Adrenal gland (tissue), 12 donors: Measurements from ENCODE around the gene VPS13D. TPM values are rescaled to one million over a fixed set of nuclear protein-coding genes. Genes with fewer than 3 reads are reported as not detected.

Experiments used
- DNase-seq, 7 donors: peaks; one replicate each; pipeline ENCODE4 v3.0.0-alpha.2; 2019 to 2020
- H3K27ac ChIP-seq, 5 donors: fragments of 200-600 bp; sonication (generic) in 4 of 5; 1 replicate in 3 of 5; 2 replicates in 2 of 5; pipeline versions ENCODE4 v1.5.1 to v1.8.0; 2016 to 2020; ENCODE audit warnings: mild to moderate bottlenecking in 1 of 5
- H3K27me3 ChIP-seq: fragments of 200-600 bp; 2 replicates; pipeline ENCODE4 v1.8.0; 2021
- H3K36me3 ChIP-seq, 2 donors: fragments of 200-600 bp; replicated peaks in 1 of 2; 1 replicate in 1 of 2; 2 replicates in 1 of 2; pipeline versions ENCODE4 v1.5.1 to v1.8.0; 2018 to 2022
- H3K4me1 ChIP-seq, 2 donors: fragments of 200-600 bp; replicated peaks in 1 of 2; 1 replicate in 1 of 2; 2 replicates in 1 of 2; pipeline versions ENCODE4 v1.5.1 to v1.8.0; 2018 to 2021
- H3K4me3 ChIP-seq, 4 donors: fragments of 200-600 bp; sonication (generic) in 3 of 4; one replicate each; pipeline ENCODE4 v1.5.1; 2016 to 2018
- H3K9me3 ChIP-seq, 3 donors: fragments of 200-600 bp; sonication (generic) in 1 of 3; replicated peaks in 1 of 3; 1 replicate in 2 of 3; 2 replicates in 1 of 3; pipeline versions ENCODE4 v1.5.1 to v1.8.0; 2016 to 2021
- CTCF ChIP-seq, 6 experiments: fragments of 450-650 bp in 4 of 6; fragments of 200-600 bp in 2 of 6; sonication (generic) in 1 of 6; IDR thresholded peaks; 1 replicate in 5 of 6; 2 replicates in 1 of 6; pipeline versions ENCODE4 v1.5.1 to v1.8.0; 2016 to 2021; ENCODE audit warnings: antibody characterized with exemption in 6 of 6, mild to moderate bottlenecking in 2 of 6, moderate library complexity in 1 of 6
- POLR2A ChIP-seq, 2 donors: fragments of 450-650 bp; IDR thresholded peaks; one replicate each; pipeline ENCODE4 v1.6.1; 2017; ENCODE audit warnings: antibody characterized with exemption in 2 of 2, mild to moderate bottlenecking in 2 of 2, moderate library complexity in 1 of 2
- WGBS, 4 donors: extraction: QIAGEN DNeasy Blood & Tissue Kit in 2 of 4; methylation state at CpG; one replicate each; pipeline versions ENCODE4 v1.1.5 to v1.1.7; 2013 to 2017; 5-methylcytosine and 5-hydroxymethylcytosine counted together
- intact Hi-C, 2 donors: fragments of 100-400 bp; cut with DNase I; formaldehyde crosslinking; loops; one replicate each; pipeline versions ENCODE4 v1.14.1 to v1.15.0; 2022 to 2023
- polyA plus RNA-seq, 3 donors: library from polyadenylated mRNA; stranded (reverse); fragments of 200-250 nt in 2 of 3; fragments of 350-450 nt in 1 of 3; fragmentation: Illumina TruSeq in 1 of 3; extraction: RNeasy Lipid Tissue Mini Kit (QIAGEN cat#74804) in 1 of 3; gene quantifications; one replicate each; pipeline ENCODE4 v1.2.3, GENCODE V29; 2013 to 2014
- total RNA-seq, 9 donors: library from RNA; depleted of rRNA in 4 of 9; stranded (reverse); fragments of >200 nt in 4 of 9; fragments of 120-200 nt in 1 of 9; fragmentation: NEBNext Ultra II Directional in 1 of 9; extraction: Animal tissue kit (Norgen Biotek cat#: 25700) in 1 of 9; gene quantifications; one replicate each; pipeline versions ENCODE4 v1.1.0 to v1.2.4, GENCODE V29; 2013 to 2023
- donor health status: healthy with polysubstance abuse.
- donor health status: Bipolar disorder and iron deficiency.
- donor health status: DM: yes; HTN: yes; CAD: no.
- donor health status: DM: no; HTN: no; CAD: no.
- donor health status: DM: no; HTN: no; CAD: no.
- donor health status: DM: yes; HTN: yes; CAD: no.

The VPS13D gene
- total and polyA plus RNA-seq, 12 donors, result 17.0 to 62.3 (median 39.9) TPM

- intact Hi-C loops, result no loop called here
- TF ChIP-seq POLR2A (IDR thresholded peaks at IDR 0.05) (no peak), CTCF (IDR thresholded peaks at IDR 0.05) (no peak)
- peak in 2 of 7 donors; percentile 5 to 22 for DNase-seq
- no peaks in the 10 kb centered on the region for H3K4me1 ChIP-seq
- no peak overlapping the region for H3K27ac ChIP-seq
- H3K36me3 ChIP-seq, result peaks cover 0 to 58% of the 10 kb centered on the region in 2 donors
- no peaks in the 10 kb centered on the region for H3K9me3 ChIP-seq
- 90 to 100% (median 100%) methylated on average over 2 of the region's 2 CpGs for WGBS, 4 donors
- no peak overlapping the region for H3K4me3 ChIP-seq
- no peaks in the 10 kb centered on the region for H3K27me3 ChIP-seq
Measured at GRCh38 chr1:12255913-12256312, 26.1 kb downstream of the VPS13D start.

GRCh38 chr1:12258272-12258671 is 28.4 kb downstream of the VPS13D start:
- TF ChIP-seq POLR2A (IDR thresholded peaks at IDR 0.05) (no peak), CTCF (IDR thresholded peaks at IDR 0.05) (no peak)
- Histone ChIP-seq H3K36me3 (peaks cover 0 to 62% of the 10 kb centered on the region in 2 donors), H3K9me3 (no peaks in the 10 kb centered on the region), H3K27me3 (no peaks in the 10 kb centered on the region), H3K4me1 (no peaks in the 10 kb centered on the region), H3K27ac (no peak overlapping the region), H3K4me3 (no peak overlapping the region)
- intact Hi-C loops, result no loop called here
- 78 to 86% (median 86%) methylated on average over 7 of the region's 7 CpGs for WGBS, 4 donors
- DNase-seq, result no peak

GRCh38 chr1:12269351-12269750 is 39.5 kb downstream of the VPS13D start:
- 57 to 87% (median 71%) methylated on average over 1 of the region's 1 CpG for WGBS, 4 donors
- intact Hi-C loops, result no loop called here
- TF ChIP-seq CTCF (IDR thresholded peaks at IDR 0.05) (no peak), POLR2A (IDR thresholded peaks at IDR 0.05) (no peak)
- no peak for DNase-seq
- no peaks in the 10 kb centered on the region for H3K4me1 ChIP-seq
- H3K27ac ChIP-seq, result no peak overlapping the region
- no peaks in the 10 kb centered on the region for H3K9me3 ChIP-seq
- H3K36me3 ChIP-seq, result peaks cover 0 to 68% of the 10 kb centered on the region in 2 donors
- no peaks in the 10 kb centered on the region for H3K27me3 ChIP-seq
- no peak overlapping the region for H3K4me3 ChIP-seq

- Histone ChIP-seq H3K27ac (no peak overlapping the region), H3K4me1 (no peaks in the 10 kb centered on the region), H3K4me3 (no peak overlapping the region), H3K9me3 (no peaks in the 10 kb centered on the region), H3K36me3 (peaks cover 0 to 70% of the 10 kb centered on the region in 2 donors), H3K27me3 (no peaks in the 10 kb centered on the region)
- TF ChIP-seq POLR2A (IDR thresholded peaks at IDR 0.05) (no peak), CTCF (IDR thresholded peaks at IDR 0.05) (no peak)
- intact Hi-C loops, result loop anchor here in 1 of 2 donors (10.0 kb wide), 1 partner anchor 384 kb away; no protein-coding TSS in a partner anchor
- no peak for DNase-seq
- 91 to 98% (median 92%) methylated on average over 4 of the region's 4 CpGs for WGBS, 4 donors
Measured at GRCh38 chr1:12271033-12271432, 41.2 kb downstream of the VPS13D start.
